K562 (cell line): Measurements from ENCODE around the gene CACNA2D2. TPM values are rescaled to one million over a fixed set of nuclear protein-coding genes. Genes with fewer than 3 reads are reported as not detected.

Experiments
- ATAC-seq: fragments of 200-7000 bp; cut with Tn5 transposase; 3 replicates; pipeline ENCODE4 v1.9.1; 2020; ENCODE audit warnings: moderate library complexity
- BruUV-seq: library from RNA; stranded (reverse); fragments of 400-500 nt; replicated peaks from 2 replicates; lab custom pipeline; 2021; lab: Mats Ljungman, UMichigan
- CTCF ChIA-PET: fragments of 300-600 bp; formaldehyde crosslinking; extraction: SDS; loops from one replicate; lab custom pipeline; 2021; ENCODE audit warnings: low intra/inter-chr PET ratio; lab: Yijun Ruan, JAX
- POLR2A ChIA-PET: fragments of 300-600, 350-650 bp; sonication (Branson Sonifier 250); formaldehyde crosslinking; extraction: SDS; loops from one replicate; lab custom pipeline; 2021; ENCODE audit warnings: antibody characterized with exemption, inconsistent platforms; lab: Yijun Ruan, JAX
- DNase-seq, 4 experiments: peaks; one replicate each; pipeline versions ENCODE4 v3.0.0 to v3.0.0-alpha.2; 2011 to 2018; ENCODE audit warnings: low spot score in 3 of 4, mixed read lengths in 3 of 4; ENCODE audit errors: extremely low read depth in 1 of 4
- FAIRE-seq: peaks from 2 replicates; lab custom pipeline; 2011; peaks lifted over from hg19 to GRCh38; lab: Jason Lieb, UNC
- H2AFZ ChIP-seq: 2 replicates; pipeline ENCODE4 v1.6.0; 2011; ENCODE audit warnings: low read depth, low read length, control low read depth, inconsistent platforms
- H3K27ac ChIP-seq: fragments of 200-600 bp; 3 replicates; pipeline ENCODE4 v1.8.0; 2011; ENCODE audit warnings: low read depth, mild to moderate bottlenecking, control low read depth, inconsistent platforms, low read length, moderate library complexity, mixed read lengths; ENCODE audit errors: extremely low read depth
- H3K27me3 ChIP-seq, 2 experiments: fragments of 300-600 bp in 1 of 2; 2 replicates in 1 of 2; 3 replicates in 1 of 2; pipeline versions ENCODE4 v1.6.0 to v1.8.0; 2011; ENCODE audit warnings: inconsistent platforms in 2 of 2, low read length in 2 of 2, mild to moderate bottlenecking in 1 of 2, mixed read lengths in 1 of 2, moderate library complexity in 1 of 2; ENCODE audit not compliant: control insufficient read depth in 2 of 2, insufficient read depth in 2 of 2
- H3K36me3 ChIP-seq: fragments of 300-600 bp; 3 replicates; pipeline ENCODE4 v1.8.0; 2011; ENCODE audit warnings: mild to moderate bottlenecking, low read length, inconsistent platforms; ENCODE audit not compliant: control insufficient read depth, insufficient read depth
- H3K4me1 ChIP-seq, 2 experiments: fragments of 200-600 bp in 1 of 2; replicated peaks in 1 of 2; 2 replicates in 1 of 2; 3 replicates in 1 of 2; pipeline versions ENCODE4 v1.5.1 to v1.8.0; 2011; ENCODE audit warnings: inconsistent platforms in 2 of 2, low read length in 2 of 2, mild to moderate bottlenecking in 1 of 2, mixed read lengths in 1 of 2, moderate library complexity in 1 of 2; ENCODE audit not compliant: control insufficient read depth in 2 of 2, insufficient read depth in 2 of 2
- H3K4me2 ChIP-seq: 2 replicates; pipeline ENCODE4 v1.6.1; 2011; ENCODE audit warnings: low read length, control low read depth, inconsistent platforms, mixed read lengths; ENCODE audit not compliant: insufficient read depth
- H3K4me3 ChIP-seq: fragments of 200-600 bp; sonication (generic), shearing (Covaris generic); 2 replicates; pipeline ENCODE4 v1.5.1; 2016; ENCODE audit warnings: control low read depth, inconsistent platforms
- H3K79me2 ChIP-seq: fragments of 200-600 bp; 3 replicates; pipeline ENCODE4 v1.8.0; 2011; ENCODE audit warnings: low read length, inconsistent platforms; ENCODE audit not compliant: control insufficient read depth, insufficient read depth
- H3K9ac ChIP-seq, 2 experiments: 2 replicates each; pipeline versions ENCODE4 v1.6.0 to v1.6.1; 2011; ENCODE audit warnings: low read depth in 2 of 2, low read length in 2 of 2, control low read depth in 1 of 2, inconsistent platforms in 1 of 2, mild to moderate bottlenecking in 1 of 2, mixed read lengths in 1 of 2; ENCODE audit not compliant: insufficient read depth in 1 of 2
- H3K9me1 ChIP-seq: one replicate; pipeline ENCODE4 v1.6.0; 2011; ENCODE audit warnings: inconsistent platforms, mild to moderate bottlenecking, low read length, moderate library complexity; ENCODE audit not compliant: control insufficient read depth, insufficient read depth
- H3K9me3 ChIP-seq: replicated peaks from 2 replicates; pipeline ENCODE4 v1.5.1; 2011; ENCODE audit warnings: low read depth, low read length, inconsistent platforms; ENCODE audit not compliant: control insufficient read depth, insufficient read depth
- H4K20me1 ChIP-seq: replicated peaks from 2 replicates; pipeline ENCODE4 v1.6.1; 2011; ENCODE audit warnings: low read length, inconsistent platforms, mixed read lengths; ENCODE audit not compliant: control insufficient read depth, insufficient read depth
- BRF2 ChIP-seq: IDR thresholded peaks from 3 replicates; pipeline ENCODE4 v1.6.1; 2011; ENCODE audit warnings: borderline replicate concordance, mild to moderate bottlenecking; ENCODE audit not compliant: insufficient read length, insufficient read depth
- CBX5 ChIP-seq: IDR thresholded peaks from 2 replicates; pipeline ENCODE4 v1.6.1; 2014; ENCODE audit warnings: low read depth, borderline replicate concordance
- CLOCK ChIP-seq: fragments of 250-450 bp; sonication (Bioruptor Pico); IDR thresholded peaks from 2 replicates; pipeline ENCODE4 v1.4.0; 2020; ENCODE audit warnings: mild to moderate bottlenecking, moderate library complexity, borderline replicate concordance
- ELF4 ChIP-seq: fragments of 450-650 bp; formaldehyde crosslinking; IDR thresholded peaks from 2 replicates; pipeline ENCODE4 v1.4.0; 2022; ENCODE audit warnings: missing genetic modification characterization
- MAZ ChIP-seq, 2 experiments: fragments of 450-650 bp in 1 of 2; sonication (generic) in 1 of 2; formaldehyde crosslinking; IDR thresholded peaks in 1 of 2; conservative IDR thresholded peaks in 1 of 2; 2 replicates each; pipeline versions ENCODE4 v1.4.0 to v1.5.0; 2020; ENCODE audit warnings: mild to moderate bottlenecking in 1 of 2, missing genetic modification reagents in 1 of 2
- RFX1 ChIP-seq: fragments of 450-650 bp; IDR thresholded peaks from 2 replicates; pipeline ENCODE4 v1.6.1; 2016; ENCODE audit warnings: mild to moderate bottlenecking, moderate library complexity
- USF2 ChIP-seq: sonication (generic); formaldehyde crosslinking; IDR thresholded peaks from 2 replicates; pipeline ENCODE4 v1.5.0; 2020; ENCODE audit warnings: missing genetic modification reagents
- ZBTB33 ChIP-seq: sonication (generic); formaldehyde crosslinking; IDR thresholded peaks from 2 replicates; pipeline ENCODE4 v1.8.1; 2023; ENCODE audit warnings: mild to moderate bottlenecking, missing genetic modification reagents
- WGBS: fragments of 100-300 bp; shearing (Covaris generic); methylation state at CpG from one replicate; pipeline ENCODE4 v1.1.6; 2016; ENCODE audit warnings: low coverage, mixed read lengths; ENCODE audit not compliant: insufficient coverage; ENCODE audit errors: missing lambda C conversion rate; 5-methylcytosine and 5-hydroxymethylcytosine counted together
- in situ Hi-C: fragments of 300-500 bp; cut with MboI; formaldehyde crosslinking; loops from 4 replicates; pipeline ENCODE4 v1.15.0; 2018; ENCODE audit warnings: inconsistent platforms, mixed read lengths
- intact Hi-C: fragments of 100-400 bp; cut with micrococcal nuclease; formaldehyde crosslinking; loops from 2 replicates; pipeline ENCODE4 v1.14.2; 2022
- polyA plus RNA-seq, 8 experiments: library from polyadenylated mRNA; depleted of rRNA in 4 of 8; stranded (reverse) in 5 of 8; unstranded in 3 of 8; fragments of >200 nt; fragmentation: Nextera tagmentation in 2 of 8; fragmentation: Illumina TruSeq in 1 of 8; extraction: Ambion mirVana in 2 of 8; extraction: Trizol in 1 of 8; gene quantifications; 2 replicates each; pipeline versions ENCODE4 v1.2.1 to v1.2.3, GENCODE V29; 2011 to 2014; ENCODE audit warnings: inconsistent platforms in 1 of 8, missing spikeins in 1 of 8
- total RNA-seq, 7 experiments: library from RNA; depleted of rRNA in 6 of 7; stranded (reverse); fragments of >200 nt in 6 of 7; fragmentation: Illumina TruSeq in 2 of 7; extraction: Trizol in 2 of 7; gene quantifications; 2 replicates each; pipeline versions ENCODE4 v1.2.1 to v1.2.3, GENCODE V29; 2011 to 2021; ENCODE audit warnings: low replicate concordance in 1 of 7
- TF ChIP-seq, protein P1 (sequence below): fragments of 450-650 bp; formaldehyde crosslinking; conservative IDR thresholded peaks from 2 replicates; pipeline ENCODE4 v1.4.0; 2022; ENCODE audit warnings: mild to moderate bottlenecking, missing genetic modification characterization
- TF ChIP-seq, protein P2 (sequence below): sonication (generic); formaldehyde crosslinking; IDR thresholded peaks from 2 replicates; pipeline ENCODE4 v1.8.1; 2022; ENCODE audit warnings: missing genetic modification reagents

The CACNA2D2 gene
- total and polyA plus RNA-seq, 9 of the 15 experiments (the other 6 are each of a cell fraction or from before 2014, with no cell fraction given) = 0.11 to 0.58 (median 0.36) TPM; not detected in 2

- no peaks in the 10 kb centered on the region for H3K9me1 ChIP-seq
- intact Hi-C loops (no loop called here), in situ Hi-C loops (no loop called here)
- ATAC-seq = no peak
- peaks cover 5% of the 10 kb centered on the region; the same call in 1 of the 2 replicates for H4K20me1 ChIP-seq
- peaks cover 0 to 4% of the 10 kb centered on the region in 2 experiments; a peak in 2 of 5 replicates for H3K4me1 ChIP-seq
- H3K4me2 ChIP-seq = no peak overlapping the region
- peaks cover 0 to 17% of the 10 kb centered on the region in 2 experiments; a peak in 2 of 5 replicates for H3K27me3 ChIP-seq
- no peak for FAIRE-seq
- WGBS = 2% methylated on average over 8 of the region's 9 CpGs
- H2AFZ ChIP-seq = no peak overlapping the region
- H3K9me3 ChIP-seq = no peaks in the 10 kb centered on the region
- BruUV-seq = no TSS peak
- no peak overlapping the region for H3K27ac ChIP-seq
- H3K9ac ChIP-seq = no peak overlapping the region
- no peaks in the 10 kb centered on the region for H3K36me3 ChIP-seq
- no peak for DNase-seq
- ChIA-PET POLR2A (interaction anchor here (0.7 kb wide), 1 partner anchor 74 kb away, joined by 3 read pairs; no protein-coding TSS in a partner anchor), CTCF (no interaction called here)
- no peaks in the 10 kb centered on the region for H3K79me2 ChIP-seq
- H3K4me3 ChIP-seq = no peak overlapping the region
- TF ChIP-seq, protein P1, sequence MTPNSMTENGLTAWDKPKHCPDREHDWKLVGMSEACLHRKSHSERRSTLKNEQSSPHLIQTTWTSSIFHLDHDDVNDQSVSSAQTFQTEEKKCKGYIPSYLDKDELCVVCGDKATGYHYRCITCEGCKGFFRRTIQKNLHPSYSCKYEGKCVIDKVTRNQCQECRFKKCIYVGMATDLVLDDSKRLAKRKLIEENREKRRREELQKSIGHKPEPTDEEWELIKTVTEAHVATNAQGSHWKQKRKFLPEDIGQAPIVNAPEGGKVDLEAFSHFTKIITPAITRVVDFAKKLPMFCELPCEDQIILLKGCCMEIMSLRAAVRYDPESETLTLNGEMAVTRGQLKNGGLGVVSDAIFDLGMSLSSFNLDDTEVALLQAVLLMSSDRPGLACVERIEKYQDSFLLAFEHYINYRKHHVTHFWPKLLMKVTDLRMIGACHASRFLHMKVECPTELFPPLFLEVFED (CRISPR knock-in tag) = no peak
- TF ChIP-seq USF2 (CRISPR knock-in tag) = no peak
- TF ChIP-seq, protein P2, sequence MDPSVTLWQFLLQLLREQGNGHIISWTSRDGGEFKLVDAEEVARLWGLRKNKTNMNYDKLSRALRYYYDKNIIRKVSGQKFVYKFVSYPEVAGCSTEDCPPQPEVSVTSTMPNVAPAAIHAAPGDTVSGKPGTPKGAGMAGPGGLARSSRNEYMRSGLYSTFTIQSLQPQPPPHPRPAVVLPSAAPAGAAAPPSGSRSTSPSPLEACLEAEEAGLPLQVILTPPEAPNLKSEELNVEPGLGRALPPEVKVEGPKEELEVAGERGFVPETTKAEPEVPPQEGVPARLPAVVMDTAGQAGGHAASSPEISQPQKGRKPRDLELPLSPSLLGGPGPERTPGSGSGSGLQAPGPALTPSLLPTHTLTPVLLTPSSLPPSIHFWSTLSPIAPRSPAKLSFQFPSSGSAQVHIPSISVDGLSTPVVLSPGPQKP (CRISPR knock-in tag) = no peak
- no peak for TF ChIP-seq ELF4
- no peak for TF ChIP-seq CLOCK
- no peak for TF ChIP-seq BRF2
- no peak for TF ChIP-seq CBX5
- no peak for TF ChIP-seq ZBTB33
- no peak for TF ChIP-seq MAZ (CRISPR knock-in tag; conservative IDR thresholded peaks at IDR 0.05 in 1 of 2, IDR thresholded peaks at IDR 0.05 in 1 of 2)
- TF ChIP-seq RFX1 = no peak
Measured at GRCh38 chr3:50428007-50428633, 75.3 kb downstream of the CACNA2D2 start.
